ENCODE results near the gene CASP9. TPM values are rescaled to one million over a fixed set of nuclear protein-coding genes. Genes with fewer than 3 reads are reported as not detected.
"Not testable (repeated sequence)": the region's sequence is repeated elsewhere in the genome, so short reads cannot be mapped to it uniquely, and the experiment has no call there.

CASP9 gene
- total RNA-seq, 1 donor from 2014 or later = 22.7 TPM

DNA sequence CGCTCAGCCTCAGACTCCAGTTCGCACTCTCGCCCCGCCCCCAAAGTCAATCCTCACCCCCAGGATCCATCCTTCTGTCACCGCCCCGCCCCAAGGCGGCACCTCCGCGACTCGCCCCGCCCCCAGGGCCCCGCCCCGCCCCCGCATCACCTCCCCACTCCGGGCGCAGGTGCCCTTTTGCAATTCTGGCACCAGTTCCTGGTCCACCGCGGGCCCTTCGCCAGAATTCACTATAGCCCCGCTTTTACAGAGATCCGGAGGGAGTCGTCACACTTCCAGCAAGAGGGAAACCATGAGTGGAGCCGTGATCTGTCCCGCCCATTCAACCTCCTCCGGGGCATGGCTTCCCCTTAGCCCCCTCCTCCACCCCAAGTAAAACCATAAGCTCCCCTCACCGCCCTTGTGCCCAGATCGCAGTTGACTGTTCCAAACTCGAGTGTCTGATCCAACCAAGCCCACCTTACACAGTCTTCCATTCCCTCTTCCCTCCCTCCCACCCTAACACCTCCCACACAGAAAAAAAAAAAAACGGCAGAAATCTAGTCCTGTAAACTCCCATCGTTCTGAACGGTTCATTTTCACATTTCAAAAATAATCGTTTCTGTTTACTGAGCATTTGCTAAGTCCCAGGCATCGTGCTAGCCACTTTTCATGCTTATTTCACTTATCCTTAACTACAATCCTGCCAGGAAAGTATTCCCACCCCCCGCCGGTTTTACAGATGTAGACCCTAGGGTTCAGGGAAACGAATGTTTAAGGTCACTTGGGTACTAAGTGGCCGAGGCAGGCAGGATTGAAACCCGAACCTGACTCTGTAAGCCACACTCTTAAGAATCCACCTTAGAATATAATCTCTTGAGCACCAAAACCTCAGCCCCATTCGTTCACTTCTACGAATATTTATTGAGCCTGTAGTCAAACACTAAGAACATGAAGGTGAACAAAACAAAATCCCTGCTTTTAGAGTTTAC is 1.3 kb upstream of the CASP9 start:
- DNase-seq (ENCODE audit: low read depth) = no peak
- Histone ChIP-seq H3K4me3 (ENCODE audit: low read depth, low read length) (peak overlapping the region; percentile 86), H3K27me3 (ENCODE audit: control insufficient read depth, insufficient read depth, low read length) (no peaks in the 10 kb centered on the region), H3K36me3 (ENCODE audit: control insufficient read depth, insufficient read depth, low read length) (no peaks in the 10 kb centered on the region)
- TF ChIP-seq, protein P1, sequence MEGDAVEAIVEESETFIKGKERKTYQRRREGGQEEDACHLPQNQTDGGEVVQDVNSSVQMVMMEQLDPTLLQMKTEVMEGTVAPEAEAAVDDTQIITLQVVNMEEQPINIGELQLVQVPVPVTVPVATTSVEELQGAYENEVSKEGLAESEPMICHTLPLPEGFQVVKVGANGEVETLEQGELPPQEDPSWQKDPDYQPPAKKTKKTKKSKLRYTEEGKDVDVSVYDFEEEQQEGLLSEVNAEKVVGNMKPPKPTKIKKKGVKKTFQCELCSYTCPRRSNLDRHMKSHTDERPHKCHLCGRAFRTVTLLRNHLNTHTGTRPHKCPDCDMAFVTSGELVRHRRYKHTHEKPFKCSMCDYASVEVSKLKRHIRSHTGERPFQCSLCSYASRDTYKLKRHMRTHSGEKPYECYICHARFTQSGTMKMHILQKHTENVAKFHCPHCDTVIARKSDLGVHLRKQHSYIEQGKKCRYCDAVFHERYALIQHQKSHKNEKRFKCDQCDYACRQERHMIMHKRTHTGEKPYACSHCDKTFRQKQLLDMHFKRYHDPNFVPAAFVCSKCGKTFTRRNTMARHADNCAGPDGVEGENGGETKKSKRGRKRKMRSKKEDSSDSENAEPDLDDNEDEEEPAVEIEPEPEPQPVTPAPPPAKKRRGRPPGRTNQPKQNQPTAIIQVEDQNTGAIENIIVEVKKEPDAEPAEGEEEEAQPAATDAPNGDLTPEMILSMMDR (IDR thresholded peaks at IDR 0.05; ENCODE audit: insufficient read depth, low read length, poor library complexity, severe bottlenecking) = no peak

GRCh38 chr1:15524283-15525049 is 451 bp upstream of the CASP9 start:
- TF ChIP-seq, protein P1 (IDR thresholded peaks at IDR 0.05; ENCODE audit: insufficient read depth, low read length, poor library complexity, severe bottlenecking) = no peak
- Histone ChIP-seq H3K27me3 (ENCODE audit: control insufficient read depth, insufficient read depth, low read length) (no peaks in the 10 kb centered on the region), H3K36me3 (ENCODE audit: control insufficient read depth, insufficient read depth, low read length) (no peaks in the 10 kb centered on the region), H3K4me3 (ENCODE audit: low read depth, low read length) (peak overlapping the region; percentile 82)
- DNase-seq (ENCODE audit: low read depth) = peak; percentile 75

DNA sequence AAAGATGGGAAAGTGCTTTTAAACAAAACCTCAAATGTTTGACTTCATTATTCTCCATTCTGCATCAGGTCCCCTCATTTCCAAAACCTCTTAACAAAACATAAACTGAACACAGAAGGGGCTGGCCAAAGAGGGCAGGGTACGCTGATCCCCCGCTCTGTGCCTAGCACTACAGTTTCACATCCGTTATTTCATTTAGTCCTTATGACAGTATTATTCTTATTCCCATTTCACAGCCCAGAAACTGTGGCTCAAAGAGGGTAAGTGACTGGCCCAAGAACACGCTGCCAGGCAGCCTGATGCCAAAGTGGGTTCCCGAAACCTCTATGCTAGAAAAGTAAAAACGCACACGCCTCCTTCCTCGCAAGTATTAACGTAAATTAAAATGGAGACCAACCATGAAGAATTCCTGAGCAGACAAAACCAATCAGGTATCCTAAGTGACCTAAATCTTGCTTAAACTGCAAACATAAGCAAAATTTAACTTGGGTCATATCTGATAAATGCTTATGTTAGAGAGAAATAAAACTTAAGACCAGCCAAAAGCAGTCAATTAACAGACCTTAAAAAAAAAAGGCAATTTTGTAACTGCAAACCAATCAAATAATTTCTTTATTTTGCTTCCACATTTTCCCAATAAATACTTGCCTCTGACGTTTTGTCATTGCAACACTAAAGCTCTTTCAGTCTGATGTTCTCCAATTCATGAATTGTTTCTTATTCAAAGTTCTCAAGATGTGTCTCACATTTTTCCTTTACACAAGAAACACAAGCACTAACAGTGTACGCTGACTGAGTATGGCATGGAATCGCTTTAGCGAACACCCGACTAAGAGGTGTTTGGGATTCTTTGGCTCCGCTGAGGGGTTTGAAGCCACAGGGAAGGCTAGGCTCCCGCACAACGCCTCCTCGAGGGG is 653 bp downstream of the CASP9 start:
- H3K36me3 ChIP-seq (ENCODE audit: control insufficient read depth, insufficient read depth, low read length) = no peaks in the 10 kb centered on the region
- no peaks in the 10 kb centered on the region for H3K27me3 ChIP-seq (ENCODE audit: control insufficient read depth, insufficient read depth, low read length)
- no peak for DNase-seq (ENCODE audit: low read depth)
- peak overlapping the region; percentile 47 for H3K4me3 ChIP-seq (ENCODE audit: low read depth, low read length)
- TF ChIP-seq, protein P1 (IDR thresholded peaks at IDR 0.05; ENCODE audit: insufficient read depth, low read length, poor library complexity, severe bottlenecking) = no peak

DNA sequence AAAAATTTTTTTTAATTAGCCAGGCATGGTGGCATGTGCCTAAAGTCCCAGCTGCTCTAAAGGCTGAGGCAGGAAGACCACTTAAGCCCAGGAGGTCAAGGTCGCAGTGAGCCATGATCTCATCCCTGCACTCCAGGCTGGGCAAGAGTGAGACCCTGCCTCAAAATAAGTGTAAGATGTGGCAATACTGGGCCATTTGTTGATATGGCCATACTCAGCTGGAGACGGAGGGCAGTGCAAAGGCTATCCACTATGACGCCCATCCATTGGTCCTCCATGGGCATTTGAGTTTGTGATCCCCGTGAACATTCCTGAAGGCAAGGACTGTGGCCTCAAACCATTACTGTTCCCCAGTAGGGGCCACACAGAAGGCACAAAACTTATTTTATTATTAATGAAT is 1.5 kb downstream of the CASP9 start:
- H3K36me3 ChIP-seq (ENCODE audit: control insufficient read depth, insufficient read depth, low read length) = no peaks in the 10 kb centered on the region
- no peak overlapping the region for H3K4me3 ChIP-seq (ENCODE audit: low read depth, low read length)
- no peak for DNase-seq (ENCODE audit: low read depth)
- no peaks in the 10 kb centered on the region for H3K27me3 ChIP-seq (ENCODE audit: control insufficient read depth, insufficient read depth, low read length)
- TF ChIP-seq, protein P1 (IDR thresholded peaks at IDR 0.05; ENCODE audit: insufficient read depth, low read length, poor library complexity, severe bottlenecking) = no peak

- not testable (repeated sequence) for H3K27me3 ChIP-seq (ENCODE audit: control insufficient read depth, insufficient read depth, low read length); DNase-seq (ENCODE audit: low read depth); H3K4me3 ChIP-seq (ENCODE audit: low read depth, low read length); H3K36me3 ChIP-seq (ENCODE audit: control insufficient read depth, insufficient read depth, low read length)
Measured at GRCh38 chr1:15521206-15521906, 2.7 kb downstream of the CASP9 start.

All from kidney epithelial cell (primary cell).